Loucy (cell line): ENCODE results near the gene ANO8.
A peak's percentile ranks its signal among the peaks of the same experiment; 100 is the strongest.

Experiments used
- H2AFZ ChIP-seq: fragments of 200-600 bp; sonication (generic); 2 replicates; pipeline ENCODE4 v1.6.0; 2016; ENCODE audit warnings: antibody characterized with exemption, mild to moderate bottlenecking, low read length, moderate library complexity
- H3F3A ChIP-seq: fragments of 200-600 bp; 2 replicates; pipeline ENCODE4 v1.6.0; 2016; ENCODE audit warnings: antibody characterized with exemption, low read depth, mild to moderate bottlenecking
- H3K27me3 ChIP-seq: fragments of 200-600 bp; sonication (generic); 2 replicates; pipeline ENCODE4 v1.6.1; 2014; ENCODE audit warnings: low read length, mild to moderate bottlenecking; ENCODE audit not compliant: insufficient read depth, poor library complexity, severe bottlenecking
- H3K36me3 ChIP-seq: fragments of 200-600 bp; sonication (generic); 2 replicates; pipeline ENCODE4 v1.6.1; 2016; ENCODE audit warnings: low read length; ENCODE audit not compliant: insufficient read depth
- H3K4me1 ChIP-seq: fragments of 200-600 bp; sonication (generic); 2 replicates; pipeline ENCODE4 v1.5.1; 2014; ENCODE audit warnings: low read length, mild to moderate bottlenecking; ENCODE audit not compliant: insufficient read depth, poor library complexity, severe bottlenecking
- H3K4me2 ChIP-seq: fragments of 200-600 bp; sonication (generic); 2 replicates; pipeline ENCODE4 v1.6.0; 2014; ENCODE audit warnings: antibody characterized with exemption, low read length, low read depth, mild to moderate bottlenecking; ENCODE audit not compliant: poor library complexity, severe bottlenecking
- H3K4me3 ChIP-seq: fragments of 200-600 bp; sonication (generic); 2 replicates; pipeline ENCODE4 v1.5.1; 2014; ENCODE audit warnings: low read length, mild to moderate bottlenecking, mixed read lengths; ENCODE audit not compliant: poor library complexity, severe bottlenecking
- H3K79me2 ChIP-seq: fragments of 200-600 bp; sonication (generic); 2 replicates; pipeline ENCODE4 v1.6.1; 2014; ENCODE audit warnings: low read length; ENCODE audit not compliant: insufficient read depth
- H3K9ac ChIP-seq: fragments of 200-600 bp; sonication (generic); 2 replicates; pipeline ENCODE4 v1.6.0; 2014; ENCODE audit warnings: mild to moderate bottlenecking, low read depth, low read length, moderate library complexity; ENCODE audit not compliant: poor library complexity, severe bottlenecking
- H3K9me2 ChIP-seq: fragments of 200-600 bp; sonication (generic); replicated peaks from 2 replicates; pipeline ENCODE4 v1.6.1; 2016; ENCODE audit warnings: low read depth, low read length, mixed read lengths
- H3K9me3 ChIP-seq: fragments of 200-600 bp; sonication (generic); 2 replicates; pipeline ENCODE4 v1.6.1; 2014; ENCODE audit warnings: mild to moderate bottlenecking, antibody characterized with exemption, low read length, low read depth; ENCODE audit not compliant: insufficient read depth
- H4K20me1 ChIP-seq: fragments of 200-600 bp; sonication (generic); 2 replicates; pipeline ENCODE4 v1.6.0; 2014; ENCODE audit warnings: antibody characterized with exemption, low read length, mild to moderate bottlenecking; ENCODE audit not compliant: insufficient read depth, poor library complexity, severe bottlenecking
- CTCF ChIP-seq: fragments of 200-600 bp; sonication (generic); conservative IDR thresholded peaks from 2 replicates; pipeline ENCODE4 v1.5.1; 2014; ENCODE audit warnings: mild to moderate bottlenecking, antibody characterized with exemption, low read length
- EZH2phosphoT487 ChIP-seq: fragments of 200-600 bp; IDR thresholded peaks from 2 replicates; pipeline ENCODE4 v1.6.1; 2018; ENCODE audit warnings: antibody characterized with exemption, mild to moderate bottlenecking, moderate library complexity, borderline replicate concordance

ANO8 gene

GRCh38 chr19:17282488-17283125 lies 52.0 kb downstream of the ANO8 start:
- no peak for TF ChIP-seq EZH2phosphoT487
- peak; percentile 77 for TF ChIP-seq CTCF
- Histone ChIP-seq H3K9me2 (no peaks in the 10 kb centered on the region), H3K4me1 (no peaks in the 10 kb centered on the region), H3K27me3 (no peaks in the 10 kb centered on the region), H3F3A (no peaks in the 10 kb centered on the region), H3K79me2 (no peaks in the 10 kb centered on the region), H4K20me1 (no peaks in the 10 kb centered on the region), H3K4me3 (no peak overlapping the region), H3K9ac (no peak overlapping the region), H3K36me3 (0 out of 2 replicates have a peak, but pooled peaks cover 3% of the 10 kb centered on the region), H2AFZ (no peak overlapping the region; the same call in 1 of the 2 replicates), H3K9me3 (no peaks in the 10 kb centered on the region), H3K4me2 (no peak overlapping the region)

- H3K27me3 ChIP-seq, result no peaks in the 10 kb centered on the region
- H3K4me1 ChIP-seq, result no peaks in the 10 kb centered on the region
- H3K4me2 ChIP-seq, result no peak within 1 kb of the TSS
- H3F3A ChIP-seq, result no peaks in the 10 kb centered on the region
- no peaks in the 10 kb centered on the region for H3K9me3 ChIP-seq
- H3K9ac ChIP-seq, result no peak within 1 kb of the TSS
- H3K4me3 ChIP-seq, result no peak within 1 kb of the TSS
- H2AFZ ChIP-seq, result no peak within 1 kb of the TSS; the same call in 1 of the 2 replicates
- H4K20me1 ChIP-seq, result no peaks in the 10 kb centered on the region
- TF ChIP-seq EZH2phosphoT487 (no peak), CTCF (no peak)
- H3K9me2 ChIP-seq, result no peaks in the 10 kb centered on the region
- H3K36me3 ChIP-seq, result peaks cover 6% of the 10 kb centered on the region; the same call in 1 of the 2 replicates
- H3K79me2 ChIP-seq, result no peaks in the 10 kb centered on the region
Measured at GRCh38 chr19:17281391-17282304, 53.0 kb downstream of the ANO8 start, which contains the start of gene ANKLE1. ANKLE1 (plus strand) TSS chr19:17281901; CDS start chr19:17281921, 20 bp downstream.

GRCh38 chr19:17279436-17279835 lies 55.2 kb downstream of the ANO8 start:
- H3K9me2 ChIP-seq, result no peaks in the 10 kb centered on the region
- no peak overlapping the region for H3K4me3 ChIP-seq
- H4K20me1 ChIP-seq, result no peaks in the 10 kb centered on the region
- H3K4me1 ChIP-seq, result no peaks in the 10 kb centered on the region
- H2AFZ ChIP-seq, result no peak overlapping the region
- no peaks in the 10 kb centered on the region for H3K79me2 ChIP-seq
- H3K27me3 ChIP-seq, result no peaks in the 10 kb centered on the region
- no peaks in the 10 kb centered on the region for H3F3A ChIP-seq
- H3K9ac ChIP-seq, result no peak overlapping the region
- H3K4me2 ChIP-seq, result no peak overlapping the region
- H3K36me3 ChIP-seq, result peaks cover 12% of the 10 kb centered on the region; the same call in 1 of the 2 replicates
- no peaks in the 10 kb centered on the region for H3K9me3 ChIP-seq
- TF ChIP-seq EZH2phosphoT487 (no peak), CTCF (no peak)
